ENCODE data around the gene PPT1.

GRCh38 chr1:40044110-40044509 is 52.9 kb downstream of the PPT1 start:
- TF ChIP-seq POLR2A (IDR thresholded peaks at IDR 0.05; ENCODE audit: control extremely low read depth in 1 of 2, low read depth in 2 of 2, low read length in 2 of 2), result no peak
- TF ChIP-seq POLR2AphosphoS5 (IDR thresholded peaks at IDR 0.05; ENCODE audit: low read depth, low read length), result no peak
- no peak for TF ChIP-seq CTCF (IDR thresholded peaks at IDR 0.05; ENCODE audit: control extremely low read depth in 1 of 3, insufficient read depth in 1 of 3, low read depth in 1 of 3, low read length in 3 of 3)
- no peak for TF ChIP-seq JUND (IDR thresholded peaks at IDR 0.05; ENCODE audit: low read length)
- no peak for TF ChIP-seq CHD2 (IDR thresholded peaks at IDR 0.05; ENCODE audit: low read length)
- TF ChIP-seq CTBP2 (IDR thresholded peaks at IDR 0.05; ENCODE audit: borderline replicate concordance, insufficient read depth, insufficient read length, low read length), result no peak
- no peak for TF ChIP-seq EZH2 (IDR thresholded peaks at IDR 0.05; ENCODE audit: low read depth, low read length, severe bottlenecking)
- TF ChIP-seq KDM1A (IDR thresholded peaks at IDR 0.05; ENCODE audit: borderline replicate concordance, low read length), result no peak
- TF ChIP-seq CEBPB (IDR thresholded peaks at IDR 0.05; ENCODE audit: low read depth, low read length), result no peak
- TF ChIP-seq TCF12 (IDR thresholded peaks at IDR 0.05; ENCODE audit: low read depth, low read length), result no peak
- no peak for TF ChIP-seq PHF8 (conservative IDR thresholded peaks at IDR 0.05; ENCODE audit: low read depth, low read length)

Data from H1 (cell line).